Keratinocyte (primary cell): ENCODE results near the gene PCGF3. TPM values are rescaled to one million over a fixed set of nuclear protein-coding genes. Genes with fewer than 3 reads are reported as not detected.
"Not testable (repeated sequence)": the region's sequence is repeated elsewhere in the genome, so short reads cannot be mapped to it uniquely, and the experiment has no call there.

Experiments
- DNase-seq: peaks from one replicate; pipeline ENCODE4 v3.0.0-alpha.2; 2011; ENCODE audit warnings: low read depth, missing footprints, low spot score
- FAIRE-seq: peaks from 2 replicates; lab custom pipeline; 2011; peaks lifted over from hg19 to GRCh38; lab: Jason Lieb, UNC
- H2AFZ ChIP-seq: 2 replicates; pipeline ENCODE4 v1.6.0; 2012; ENCODE audit warnings: low read length, control low read depth, inconsistent platforms; ENCODE audit not compliant: control insufficient read depth
- H3K27ac ChIP-seq: 2 replicates; pipeline ENCODE4 v1.5.1; 2011; ENCODE audit warnings: low read length; ENCODE audit not compliant: control insufficient read depth, insufficient read depth
- H3K27me3 ChIP-seq: 3 replicates; pipeline ENCODE4 v1.6.0; 2011; ENCODE audit warnings: low read length; ENCODE audit not compliant: control insufficient read depth, insufficient read depth; ENCODE audit errors: extremely low read depth
- H3K36me3 ChIP-seq, 2 experiments: 2 replicates in 1 of 2; 3 replicates in 1 of 2; pipeline ENCODE4 v1.5.1; 2011; ENCODE audit warnings: low read length in 2 of 2, mild to moderate bottlenecking in 1 of 2; ENCODE audit not compliant: control insufficient read depth in 2 of 2, insufficient read depth in 2 of 2; ENCODE audit errors: extremely low read depth in 1 of 2
- H3K4me1 ChIP-seq: 3 replicates; pipeline ENCODE4 v1.5.1; 2011; ENCODE audit warnings: low read length; ENCODE audit not compliant: control insufficient read depth, insufficient read depth; ENCODE audit errors: extremely low read depth
- H3K4me2 ChIP-seq: 3 replicates; pipeline ENCODE4 v1.6.0; 2011; ENCODE audit warnings: low read depth, low read length; ENCODE audit not compliant: control insufficient read depth, insufficient read depth; ENCODE audit errors: extremely low read depth
- H3K4me3 ChIP-seq, 3 experiments: fragments of 200-600 bp in 1 of 3; sonication (generic) in 1 of 3; 2 replicates in 2 of 3; 3 replicates in 1 of 3; pipeline ENCODE4 v1.5.1; 2011 to 2016; ENCODE audit warnings: low read length in 3 of 3, mild to moderate bottlenecking in 3 of 3, control low read depth in 2 of 3, inconsistent platforms in 1 of 3, low read depth in 1 of 3, mixed read lengths in 1 of 3, mixed run types in 1 of 3, moderate library complexity in 1 of 3; ENCODE audit not compliant: control insufficient read depth in 2 of 3, insufficient read depth in 2 of 3; ENCODE audit errors: extremely low read depth in 1 of 3
- H3K79me2 ChIP-seq: 2 replicates; pipeline ENCODE4 v1.6.0; 2012; ENCODE audit warnings: low read length; ENCODE audit not compliant: control insufficient read depth, insufficient read depth
- H3K9ac ChIP-seq: 3 replicates; pipeline ENCODE4 v1.6.0; 2011; ENCODE audit warnings: low read length; ENCODE audit not compliant: control insufficient read depth, insufficient read depth; ENCODE audit errors: extremely low read depth
- H3K9me1 ChIP-seq: 3 replicates; pipeline ENCODE4 v1.6.0; 2011; ENCODE audit warnings: low read length; ENCODE audit not compliant: control insufficient read depth, insufficient read depth; ENCODE audit errors: extremely low read depth
- H3K9me3 ChIP-seq: 2 replicates; pipeline ENCODE4 v1.5.1; 2012; ENCODE audit warnings: low read depth, low read length; ENCODE audit not compliant: control insufficient read depth
- H4K20me1 ChIP-seq: 3 replicates; pipeline ENCODE4 v1.6.0; 2011; ENCODE audit warnings: low read length; ENCODE audit not compliant: control insufficient read depth, insufficient read depth; ENCODE audit errors: extremely low read depth
- CTCF ChIP-seq, 3 experiments: IDR thresholded peaks in 1 of 3; conservative IDR thresholded peaks in 1 of 3; optimal IDR thresholded peaks in 1 of 3; 2 replicates in 2 of 3; 3 replicates in 1 of 3; pipeline versions ENCODE3 to v1.5.1; 2011; ENCODE audit warnings: low read length in 3 of 3, mild to moderate bottlenecking in 3 of 3, moderate library complexity in 2 of 3, control low read depth in 1 of 3, inconsistent platforms in 1 of 3; ENCODE audit not compliant: insufficient read depth in 2 of 3; ENCODE audit errors: extremely low read depth in 1 of 3
- EZH2 ChIP-seq: IDR thresholded peaks from one replicate; pipeline ENCODE4 v1.6.1; 2012; ENCODE audit warnings: inconsistent platforms, mild to moderate bottlenecking, low read length, moderate library complexity
- dilution Hi-C: fragments of 300-500 bp; cut with MboI; formaldehyde crosslinking; loops from one replicate; pipeline ENCODE4 v1.7.0; 2020; ENCODE audit warnings: low sequenced_read_pairs; ENCODE audit not compliant: extremely low pct_ligation_motif_present
- polyA plus RNA-seq, 5 experiments: library from polyadenylated mRNA; depleted of rRNA in 3 of 5; stranded (reverse) in 3 of 5; stranded (forward) in 1 of 5; unstranded in 1 of 5; fragments of >200 nt; gene quantifications; 1 replicate in 1 of 5; 2 replicates in 3 of 5; 3 replicates in 1 of 5; pipeline versions ENCODE4 v1.2.1 to v1.2.3, GENCODE V29; 2011 to 2012; ENCODE audit warnings: missing spikeins in 2 of 5, low read depth in 1 of 5, low replicate concordance in 1 of 5

PCGF3 gene
- polyA plus RNA-seq, 1 donor (not counting 4 experiments of a cell fraction or from before 2014, with no cell fraction given), result 40.1 TPM

DNA sequence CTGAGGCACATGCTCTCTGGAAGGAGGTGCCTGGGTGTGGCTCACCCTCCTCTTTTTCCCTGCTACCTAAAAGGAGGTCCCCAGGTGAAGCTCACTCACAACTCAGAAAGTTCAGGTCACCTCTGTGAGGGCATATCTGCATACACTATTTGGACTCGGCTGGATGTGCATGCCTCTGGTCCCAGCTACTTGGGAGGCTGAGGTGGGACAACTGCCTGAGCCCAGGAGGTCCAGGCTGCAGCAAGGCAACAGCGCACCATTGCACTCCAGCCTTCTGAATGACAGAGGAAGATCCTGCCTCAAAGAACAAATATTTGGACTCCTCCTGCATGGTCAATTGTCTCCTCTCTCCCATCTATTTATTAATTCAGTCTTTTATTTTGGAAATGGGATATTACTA, 73.9 kb downstream of the PCGF3 start:
- DNase-seq, result no peak
- Histone ChIP-seq H3K4me1 (peaks cover 15% of the 10 kb centered on the region), H3K4me3 (no peak overlapping the region), H3K9ac (no peak overlapping the region), H4K20me1 (peaks cover 11% of the 10 kb centered on the region), H3K27me3 (peaks cover under 1% of the 10 kb centered on the region), H2AFZ (no peak overlapping the region), H3K9me3 (no peaks in the 10 kb centered on the region), H3K27ac (no peak overlapping the region), H3K36me3 (peaks cover 23 to 40% of the 10 kb centered on the region in 2 experiments), H3K9me1 (peaks cover 5% of the 10 kb centered on the region), H3K4me2 (no peak overlapping the region), H3K79me2 (peaks cover 68% of the 10 kb centered on the region)
- no peak for TF ChIP-seq CTCF (optimal IDR thresholded peaks at IDR 0.05 in 1 of 3, IDR thresholded peaks at IDR 0.05 in 1 of 3, conservative IDR thresholded peaks at IDR 0.05 in 1 of 3; ENCODE audit: extremely low read depth in 1 of 3, insufficient read depth in 2 of 3, low read length in 3 of 3)
- TF ChIP-seq EZH2, result no peak
- dilution Hi-C loops, result no loop called here
- no peak for FAIRE-seq

GRCh38 chr4:780255-780654, 74.6 kb downstream of the PCGF3 start:
- peak overlapping the region; percentile 89 for H3K27ac ChIP-seq
- H4K20me1 ChIP-seq, H3K9me3 ChIP-seq, dilution Hi-C loops, H3K27me3 ChIP-seq, FAIRE-seq, H2AFZ ChIP-seq, H3K9me1 ChIP-seq, DNase-seq: not testable (repeated sequence)
- peak overlapping the region; percentile 99 for H3K4me2 ChIP-seq
- H3K36me3 ChIP-seq, result peaks cover 21 to 36% of the 10 kb centered on the region in 2 experiments
- H3K4me3 ChIP-seq, result peak overlapping the region; percentile 76 to 95 (median 92)
- peaks cover 61% of the 10 kb centered on the region for H3K79me2 ChIP-seq
- H3K4me1 ChIP-seq, result peaks cover 15% of the 10 kb centered on the region
- peak overlapping the region; percentile 96 for H3K9ac ChIP-seq
